A673 (cell line): Measurements from ENCODE around the gene CXCR5. TPM values are rescaled to one million over a fixed set of nuclear protein-coding genes. Genes with fewer than 3 reads are reported as not detected.

ENCODE experiments used
- BruUV-seq: library from RNA; stranded (reverse); fragments of 400-500 nt; replicated peaks from 2 replicates; lab custom pipeline; 2021; lab: Mats Ljungman, UMichigan
- CTCF ChIA-PET: fragments of 300-600 bp; sonication (Branson Sonifier 250); formaldehyde crosslinking; loops from one replicate; lab custom pipeline; 2022; ENCODE audit warnings: antibody characterized with exemption; lab: Charles Lee
- POLR2A ChIA-PET: fragments of 300-600 bp; sonication (Branson Sonifier 250); formaldehyde crosslinking; loops from one replicate; lab custom pipeline; 2022; ENCODE audit warnings: antibody characterized with exemption; ENCODE audit not compliant: low non-redundant PET; lab: Charles Lee
- DNase-seq: peaks from one replicate; pipeline ENCODE4 v3.0.0-alpha.2; 2015; ENCODE audit warnings: low spot score
- H3K27ac ChIP-seq: fragments of 200-600 bp; sonication (generic); 2 replicates; pipeline ENCODE4 v1.5.1; 2016; ENCODE audit warnings: mixed run types, low read depth, mild to moderate bottlenecking, mixed read lengths, antibody characterized with exemption, low read length; ENCODE audit not compliant: poor library complexity, severe bottlenecking
- H3K27me3 ChIP-seq: fragments of 200-600 bp; sonication (generic); replicated peaks from 2 replicates; pipeline ENCODE4 v1.6.1; 2017; ENCODE audit warnings: mixed run types, low read depth, mild to moderate bottlenecking, mixed read lengths, antibody characterized with exemption, low read length; ENCODE audit not compliant: insufficient read depth, poor library complexity
- H3K36me3 ChIP-seq: fragments of 200-600 bp; sonication (generic); 2 replicates; pipeline ENCODE4 v1.6.1; 2016; ENCODE audit warnings: mixed run types, mild to moderate bottlenecking, mixed read lengths, antibody characterized with exemption, low read length; ENCODE audit not compliant: insufficient read depth, poor library complexity, severe bottlenecking
- H3K4me1 ChIP-seq: fragments of 200-600 bp; sonication (generic); 2 replicates; pipeline ENCODE4 v1.6.1; 2017; ENCODE audit warnings: mixed run types, mild to moderate bottlenecking, mixed read lengths, antibody characterized with exemption, low read length; ENCODE audit not compliant: insufficient read depth, poor library complexity, severe bottlenecking
- H3K4me3 ChIP-seq: fragments of 200-600 bp; sonication (generic); 2 replicates; pipeline ENCODE4 v1.5.1; 2016; ENCODE audit warnings: low read depth, mixed run types, mild to moderate bottlenecking, mixed read lengths, low read length; ENCODE audit not compliant: poor library complexity, severe bottlenecking
- H3K9me3 ChIP-seq: fragments of 200-600 bp; sonication (generic); 2 replicates; pipeline ENCODE4 v1.6.1; 2016; ENCODE audit warnings: mixed run types, low read depth, mild to moderate bottlenecking, mixed read lengths, antibody characterized with exemption, low read length; ENCODE audit not compliant: poor library complexity, severe bottlenecking
- EZH2 ChIP-seq: fragments of 200-600 bp; sonication (generic); IDR thresholded peaks from 2 replicates; pipeline ENCODE4 v1.6.1; 2017; ENCODE audit warnings: borderline replicate concordance, low read depth, mild to moderate bottlenecking, mixed read lengths, antibody characterized with exemption, low read length; ENCODE audit not compliant: poor library complexity, severe bottlenecking
- intact Hi-C: fragments of 100-400 bp; cut with micrococcal nuclease; formaldehyde crosslinking; loops from one replicate; pipeline ENCODE4 v1.10.0; 2022; ENCODE audit not compliant: unreplicated experiment
- total RNA-seq: library from RNA; stranded (reverse); gene quantifications from 2 replicates; pipeline ENCODE4 v1.2.3, GENCODE V29; 2021
- TF ChIP-seq, protein P1 (sequence below): fragments of 300-800, 200-600 bp; sonication (generic); conservative IDR thresholded peaks from 2 replicates; pipeline ENCODE4 v1.5.1; 2017; ENCODE audit warnings: low read depth, mild to moderate bottlenecking, antibody characterized with exemption, low read length, moderate library complexity, mixed read lengths

The CXCR5 gene
- total RNA-seq, 1 experiment from 2014 or later: not detected

DNA sequence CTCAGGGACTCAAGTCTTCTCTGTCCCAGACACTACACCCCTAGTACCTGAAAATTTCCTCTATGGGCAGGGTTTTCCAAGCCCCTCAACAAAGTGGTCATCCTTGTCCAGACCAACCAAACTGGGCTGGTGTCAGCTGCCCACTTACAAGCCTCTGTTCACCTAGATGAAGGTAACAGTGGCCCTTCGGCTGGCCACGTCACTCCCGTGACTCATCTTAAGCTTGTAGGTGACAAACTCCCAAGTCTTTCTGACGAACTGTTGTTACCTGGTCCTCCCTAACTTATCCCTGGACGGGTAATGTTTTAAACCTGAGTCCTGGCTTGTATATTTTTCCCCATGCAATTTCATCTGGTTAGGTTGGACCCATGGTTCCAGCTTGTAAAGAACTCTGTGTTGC, 4.7 kb downstream of the CXCR5 start:
- intact Hi-C loops: no loop called here
- H3K9me3 ChIP-seq: no peaks in the 10 kb centered on the region
- H3K27ac ChIP-seq: no peak overlapping the region
- no peak for DNase-seq
- no peaks in the 10 kb centered on the region for H3K4me1 ChIP-seq
- no TSS peak for BruUV-seq
- no peaks in the 10 kb centered on the region for H3K27me3 ChIP-seq
- H3K4me3 ChIP-seq: no peak overlapping the region
- CTCF ChIA-PET: no interaction called here
- POLR2A ChIA-PET: no interaction called here
- no peak for TF ChIP-seq EZH2
- TF ChIP-seq, protein P1, sequence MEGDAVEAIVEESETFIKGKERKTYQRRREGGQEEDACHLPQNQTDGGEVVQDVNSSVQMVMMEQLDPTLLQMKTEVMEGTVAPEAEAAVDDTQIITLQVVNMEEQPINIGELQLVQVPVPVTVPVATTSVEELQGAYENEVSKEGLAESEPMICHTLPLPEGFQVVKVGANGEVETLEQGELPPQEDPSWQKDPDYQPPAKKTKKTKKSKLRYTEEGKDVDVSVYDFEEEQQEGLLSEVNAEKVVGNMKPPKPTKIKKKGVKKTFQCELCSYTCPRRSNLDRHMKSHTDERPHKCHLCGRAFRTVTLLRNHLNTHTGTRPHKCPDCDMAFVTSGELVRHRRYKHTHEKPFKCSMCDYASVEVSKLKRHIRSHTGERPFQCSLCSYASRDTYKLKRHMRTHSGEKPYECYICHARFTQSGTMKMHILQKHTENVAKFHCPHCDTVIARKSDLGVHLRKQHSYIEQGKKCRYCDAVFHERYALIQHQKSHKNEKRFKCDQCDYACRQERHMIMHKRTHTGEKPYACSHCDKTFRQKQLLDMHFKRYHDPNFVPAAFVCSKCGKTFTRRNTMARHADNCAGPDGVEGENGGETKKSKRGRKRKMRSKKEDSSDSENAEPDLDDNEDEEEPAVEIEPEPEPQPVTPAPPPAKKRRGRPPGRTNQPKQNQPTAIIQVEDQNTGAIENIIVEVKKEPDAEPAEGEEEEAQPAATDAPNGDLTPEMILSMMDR: no peak
- H3K36me3 ChIP-seq: no peaks in the 10 kb centered on the region

DNA sequence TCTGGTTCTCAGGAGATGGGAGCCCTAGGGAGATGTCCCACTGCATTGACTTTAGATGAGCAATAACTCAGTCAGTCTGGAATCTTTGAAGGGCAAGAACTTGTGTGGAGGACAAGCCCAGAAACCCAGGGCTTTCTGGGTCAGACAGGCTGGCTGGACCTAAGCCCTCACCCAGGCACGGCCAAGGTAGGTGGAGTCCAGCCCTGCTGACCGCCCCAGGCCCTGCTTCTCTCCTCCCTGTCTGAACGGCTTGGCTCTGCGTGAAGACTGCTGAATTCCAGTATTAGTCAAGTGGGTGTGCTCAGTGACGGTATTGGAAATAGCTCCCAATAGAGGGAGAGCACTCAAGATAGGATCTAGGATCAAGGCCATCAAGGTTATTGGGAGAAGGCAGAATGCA, 6.1 kb downstream of the CXCR5 start:
- intact Hi-C loops: no loop called here
- POLR2A ChIA-PET: no interaction called here
- DNase-seq: no peak
- TF ChIP-seq EZH2: no peak
- TF ChIP-seq, protein P1: no peak
- no peaks in the 10 kb centered on the region for H3K9me3 ChIP-seq
- H3K27me3 ChIP-seq: no peaks in the 10 kb centered on the region
- BruUV-seq: no TSS peak
- no peaks in the 10 kb centered on the region for H3K36me3 ChIP-seq
- CTCF ChIA-PET: no interaction called here
- no peak overlapping the region for H3K4me3 ChIP-seq
- no peak overlapping the region for H3K27ac ChIP-seq
- no peaks in the 10 kb centered on the region for H3K4me1 ChIP-seq

DNA sequence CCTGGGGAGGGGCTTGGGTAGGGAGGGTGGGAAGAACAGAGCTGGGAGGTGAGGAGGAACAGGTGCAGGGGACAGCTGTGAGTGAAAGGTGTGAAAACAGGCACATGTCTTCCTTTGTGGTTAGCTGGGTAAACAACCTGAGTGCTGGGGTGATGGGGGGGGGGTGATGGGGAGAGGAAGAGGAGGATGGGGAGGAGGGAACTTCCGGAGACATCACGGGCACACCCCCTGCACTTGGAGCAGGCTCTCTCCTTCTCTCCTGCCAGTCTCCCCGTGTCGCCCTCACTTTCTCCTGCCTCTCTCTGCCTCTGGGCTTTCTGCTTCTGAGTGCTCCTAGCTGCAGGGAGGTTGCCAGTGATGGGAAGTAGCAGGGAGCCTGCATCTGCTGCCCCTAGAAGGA, 8.8 kb downstream of the CXCR5 start:
- intact Hi-C loops: no loop called here
- no peak overlapping the region for H3K4me3 ChIP-seq
- TF ChIP-seq, protein P1: no peak
- no peak for TF ChIP-seq EZH2
- no peaks in the 10 kb centered on the region for H3K9me3 ChIP-seq
- no peaks in the 10 kb centered on the region for H3K27me3 ChIP-seq
- BruUV-seq: no TSS peak
- ChIA-PET CTCF (no interaction called here), POLR2A (no interaction called here)
- no peak overlapping the region for H3K27ac ChIP-seq
- no peak for DNase-seq
- H3K36me3 ChIP-seq: no peaks in the 10 kb centered on the region
- H3K4me1 ChIP-seq: no peaks in the 10 kb centered on the region
